Upper lobe of left lung (tissue), 4 donors: ENCODE measurements around the gene FAM13A.

Experiments
- POLR2A ChIP-seq, 4 donors: fragments of 450-650 bp; IDR thresholded peaks; one replicate each; pipeline ENCODE4 v1.5.1; 2016 to 2017; ENCODE audit warnings: antibody characterized with exemption in 4 of 4, mild to moderate bottlenecking in 2 of 4
- TF ChIP-seq, protein P1 (sequence below), 6 experiments: fragments of 450-650 bp in 4 of 6; fragments of 200-600 bp in 2 of 6; sonication (generic) in 2 of 6; IDR thresholded peaks; one replicate each; pipeline ENCODE4 v1.5.1; 2016 to 2019; ENCODE audit warnings: antibody characterized with exemption in 6 of 6

DNA sequence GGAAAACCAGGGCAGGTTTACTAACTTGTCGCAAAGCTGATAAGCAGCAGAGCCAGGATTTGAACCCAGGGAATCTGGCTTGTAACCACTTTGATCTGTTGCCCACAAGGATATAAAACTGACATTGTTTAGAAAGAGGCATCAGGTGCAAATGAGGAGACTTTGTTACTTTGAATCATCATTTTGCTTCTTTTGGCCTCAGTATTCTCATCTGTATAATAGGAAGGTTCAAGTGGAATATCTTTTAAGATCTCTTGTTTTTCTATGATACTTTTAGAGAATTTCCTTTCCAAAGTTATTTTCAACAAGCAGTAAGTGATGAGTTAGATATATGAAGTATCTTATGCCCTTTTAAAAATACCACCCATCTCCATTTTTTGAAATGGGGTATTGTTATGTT is 301.5 kb downstream of the FAM13A start:
- TF ChIP-seq, protein P1, sequence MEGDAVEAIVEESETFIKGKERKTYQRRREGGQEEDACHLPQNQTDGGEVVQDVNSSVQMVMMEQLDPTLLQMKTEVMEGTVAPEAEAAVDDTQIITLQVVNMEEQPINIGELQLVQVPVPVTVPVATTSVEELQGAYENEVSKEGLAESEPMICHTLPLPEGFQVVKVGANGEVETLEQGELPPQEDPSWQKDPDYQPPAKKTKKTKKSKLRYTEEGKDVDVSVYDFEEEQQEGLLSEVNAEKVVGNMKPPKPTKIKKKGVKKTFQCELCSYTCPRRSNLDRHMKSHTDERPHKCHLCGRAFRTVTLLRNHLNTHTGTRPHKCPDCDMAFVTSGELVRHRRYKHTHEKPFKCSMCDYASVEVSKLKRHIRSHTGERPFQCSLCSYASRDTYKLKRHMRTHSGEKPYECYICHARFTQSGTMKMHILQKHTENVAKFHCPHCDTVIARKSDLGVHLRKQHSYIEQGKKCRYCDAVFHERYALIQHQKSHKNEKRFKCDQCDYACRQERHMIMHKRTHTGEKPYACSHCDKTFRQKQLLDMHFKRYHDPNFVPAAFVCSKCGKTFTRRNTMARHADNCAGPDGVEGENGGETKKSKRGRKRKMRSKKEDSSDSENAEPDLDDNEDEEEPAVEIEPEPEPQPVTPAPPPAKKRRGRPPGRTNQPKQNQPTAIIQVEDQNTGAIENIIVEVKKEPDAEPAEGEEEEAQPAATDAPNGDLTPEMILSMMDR (IDR thresholded peaks at IDR 0.05): no peak
- TF ChIP-seq POLR2A (IDR thresholded peaks at IDR 0.05): no peak
